NK-92 (cell line): Measurements from ENCODE around the gene HOMER1.

Source experiments
- DNase-seq: peaks from one replicate; lab custom pipeline; 2025; ENCODE audit not compliant: unreplicated experiment; lab: John Stamatoyannopoulos, UW

The HOMER1 gene

DNA sequence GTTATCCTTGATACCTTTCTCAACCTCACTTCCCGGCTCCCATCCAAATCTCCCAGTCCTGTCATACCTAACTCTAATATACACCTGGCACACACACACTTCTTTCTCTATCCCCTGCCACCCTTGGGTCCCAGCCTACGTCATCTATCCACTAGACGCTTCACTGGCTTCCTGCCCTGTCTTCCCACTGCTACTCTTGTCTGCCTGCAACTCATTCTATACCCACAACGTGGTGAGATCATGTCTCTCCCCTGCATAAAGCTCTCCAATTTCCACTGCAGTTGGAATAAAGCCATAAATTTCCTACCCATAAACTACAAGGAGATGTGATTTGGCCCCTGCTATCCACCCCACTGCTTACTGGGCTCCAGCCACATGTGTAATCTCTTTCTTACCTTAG lies 184.5 kb downstream of the HOMER1 start:
- no peak for DNase-seq
